ENCODE results near the gene COPS6. TPM values are rescaled to one million over a fixed set of nuclear protein-coding genes. Genes with fewer than 3 reads are reported as not detected.

The COPS6 gene
- total RNA-seq, 2 experiments from 2014 or later = 81.7 to 86.3 TPM

DNA sequence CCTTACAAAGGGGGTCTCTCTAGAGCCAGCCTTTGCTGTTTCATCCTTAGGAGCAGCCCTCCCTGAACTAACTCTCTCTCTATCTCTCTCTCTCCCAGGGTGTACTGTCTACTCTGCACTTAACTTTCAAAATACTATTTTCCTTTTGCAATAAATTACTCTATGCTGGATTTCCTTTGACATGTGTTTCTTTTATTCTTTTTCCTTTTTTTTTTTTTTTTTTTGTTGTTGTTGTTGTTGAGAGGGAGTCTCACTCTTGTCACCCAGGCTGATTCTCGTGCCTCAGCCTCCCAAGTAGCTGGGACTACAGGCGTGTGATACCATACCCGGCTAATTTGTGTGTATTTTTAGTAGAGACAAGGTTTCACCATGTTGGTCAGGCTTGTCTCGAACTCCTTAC is 5.8 kb upstream of the COPS6 start:
- DNase-seq = no peak
- H3K9me3 Mint-ChIP-seq = no peaks in the 10 kb centered on the region
- H3K4me1 Mint-ChIP-seq = peaks cover 37% of the 10 kb centered on the region
- ChIA-PET POLR2A (interaction anchor here (0.6 to 11.1 kb wide), 11 partner anchors 10 to 347 kb away, joined by 3 to 169 read pairs (median 5); partner anchors contain the start of genes AP4M1, MBLAC1, MCM7 and MEPCE), CTCF (interaction anchor here (0.6 to 1.7 kb wide), 18 partner anchors 9 to 623 kb away, joined by 3 to 21 read pairs (median 4); partner anchors contain the start of genes AP4M1, MCM7, POP7 and ZSCAN21)
- H3K36me3 Mint-ChIP-seq (ENCODE audit: low read depth) = peaks cover 22% of the 10 kb centered on the region
- no peak overlapping the region for H3K27ac Mint-ChIP-seq
- peaks cover 3% of the 10 kb centered on the region for H3K27me3 Mint-ChIP-seq
- H3K4me3 Mint-ChIP-seq = peak overlapping the region; percentile 81

DNA sequence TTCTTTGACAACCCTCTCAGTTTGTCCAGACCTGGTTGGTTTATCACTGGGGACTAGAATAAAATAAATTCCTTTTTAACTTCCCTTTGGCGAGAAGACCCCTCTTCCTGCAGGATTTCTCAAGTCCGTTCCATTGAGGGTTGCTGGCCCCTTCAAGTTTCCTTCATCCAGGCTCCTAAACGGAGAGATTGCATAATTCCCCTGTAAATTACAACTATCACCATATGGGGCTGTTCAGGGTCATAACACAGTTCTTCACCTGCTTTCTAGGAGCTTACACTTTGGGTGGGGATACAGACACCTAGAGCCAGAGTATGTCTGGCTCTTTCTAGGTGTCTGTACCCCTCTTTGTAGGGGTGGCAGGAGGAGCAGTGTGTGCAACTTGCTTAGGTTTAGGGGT is 3.3 kb upstream of the COPS6 start:
- peaks cover 17% of the 10 kb centered on the region for H3K36me3 Mint-ChIP-seq (ENCODE audit: low read depth)
- no peak for DNase-seq
- no peak overlapping the region for H3K4me3 Mint-ChIP-seq
- CTCF ChIA-PET = no interaction called here
- H3K27ac Mint-ChIP-seq = no peak overlapping the region
- H3K9me3 Mint-ChIP-seq = no peaks in the 10 kb centered on the region
- POLR2A ChIA-PET = interaction anchor here (0.7 to 11.1 kb wide), 3 partner anchors 10 to 166 kb away, joined by 3 to 169 read pairs (median 3); partner anchors contain the start of genes AP4M1, MCM7 and TRIM4
- peaks cover 41% of the 10 kb centered on the region for H3K4me1 Mint-ChIP-seq
- H3K27me3 Mint-ChIP-seq = peaks cover 3% of the 10 kb centered on the region

GRCh38 chr7:100087055-100087750 is 1.6 kb upstream of the COPS6 start:
- ChIA-PET POLR2A (interaction anchor here (1.4 to 11.1 kb wide), 2 partner anchors 10 to 14 kb away, joined by 3 to 169 read pairs; partner anchors contain the start of genes AP4M1 and MCM7), CTCF (interaction anchor here (0.6 to 1.4 kb wide), 2 partner anchors 54 to 321 kb away, joined by 3 to 4 read pairs; no protein-coding TSS in a partner anchor)
- peak overlapping the region; percentile 4 for H3K27ac Mint-ChIP-seq

GRCh38 chr7:100088095-100088620 is 611 bp upstream of the COPS6 start:
- peaks cover 38% of the 10 kb centered on the region for H3K36me3 Mint-ChIP-seq (ENCODE audit: low read depth)
- ChIA-PET POLR2A (interaction anchor here (0.7 to 11.1 kb wide), 6 partner anchors 9 to 73 kb away, joined by 3 to 169 read pairs (median 4); partner anchors contain the start of genes AP4M1, MBLAC1, MCM7 and ZKSCAN1), CTCF (interaction anchor here (1.0 to 1.4 kb wide), 3 partner anchors 43 to 320 kb away, joined by 4 to 6 read pairs (median 4); no protein-coding TSS in a partner anchor)
- no peaks in the 10 kb centered on the region for H3K9me3 Mint-ChIP-seq
- H3K4me3 Mint-ChIP-seq = peak overlapping the region; percentile 89
- no peak for DNase-seq
- H3K27me3 Mint-ChIP-seq = no peaks in the 10 kb centered on the region
- H3K27ac Mint-ChIP-seq = peak overlapping the region; percentile 83
- H3K4me1 Mint-ChIP-seq = peaks cover 39% of the 10 kb centered on the region

More at GRCh38 chr7:100087055-100087750, 1.6 kb upstream of the COPS6 start:
- Mint-ChIP-seq H3K4me3 (peak overlapping the region; percentile 28), H3K36me3 (ENCODE audit: low read depth) (peaks cover 28% of the 10 kb centered on the region), H3K4me1 (peaks cover 44% of the 10 kb centered on the region), H3K27me3 (peaks cover 3% of the 10 kb centered on the region), H3K9me3 (no peaks in the 10 kb centered on the region)
- DNase-seq = no peak

DNA sequence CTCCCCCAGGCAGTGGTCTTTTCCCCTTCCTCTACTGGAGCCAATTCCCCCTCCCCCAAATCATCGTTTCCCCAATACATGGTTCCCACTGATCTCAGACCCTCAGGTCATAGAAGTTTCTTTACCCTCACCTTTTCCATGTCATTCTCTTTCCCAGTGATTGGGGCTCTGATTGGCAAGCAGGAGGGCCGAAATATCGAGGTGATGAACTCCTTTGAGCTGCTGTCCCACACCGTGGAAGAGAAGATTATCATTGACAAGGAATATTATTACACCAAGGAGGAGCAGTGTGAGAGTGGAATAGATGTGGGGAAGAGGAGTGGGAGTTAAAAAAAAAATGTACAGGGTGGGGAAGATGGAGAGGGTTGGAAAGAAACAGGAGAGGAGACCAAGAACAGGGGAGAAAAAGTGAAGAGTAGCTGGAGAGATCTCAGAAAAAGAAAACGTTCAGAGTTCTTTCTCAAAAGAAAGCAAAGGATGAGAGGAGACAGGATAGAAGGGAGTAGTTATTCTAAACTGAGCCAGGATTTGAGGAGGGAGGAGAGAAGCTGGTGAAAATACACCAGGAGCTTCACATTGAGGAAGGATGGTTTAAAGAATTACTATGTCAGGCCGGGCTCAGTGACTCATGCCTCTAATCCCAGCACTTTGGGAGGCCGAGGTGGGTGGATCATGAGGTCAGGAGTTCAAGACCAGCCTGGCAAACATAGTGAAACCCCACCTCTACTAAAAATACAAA is 858 bp downstream of the COPS6 start:
- peak overlapping the region; percentile 89 for H3K4me3 Mint-ChIP-seq
- H3K27ac Mint-ChIP-seq = peak overlapping the region; percentile 83
- no peaks in the 10 kb centered on the region for H3K27me3 Mint-ChIP-seq
- CTCF ChIA-PET = interaction anchor here (1.5 kb wide), 1 partner anchor 12 kb away, joined by 3 read pairs; the partner anchor contains the start of genes AP4M1 and MCM7
- POLR2A ChIA-PET = interaction anchor here (0.6 to 11.1 kb wide), 6 partner anchors 11 to 74 kb away, joined by 4 to 169 read pairs (median 6); partner anchors contain the start of genes AP4M1, MBLAC1, MCM7 and ZKSCAN1
- H3K36me3 Mint-ChIP-seq (ENCODE audit: low read depth) = peaks cover 52% of the 10 kb centered on the region
- no peaks in the 10 kb centered on the region for H3K9me3 Mint-ChIP-seq
- H3K4me1 Mint-ChIP-seq = peaks cover 41% of the 10 kb centered on the region
- DNase-seq = no peak

GRCh38 chr7:100090527-100091410 is 2.0 kb downstream of the COPS6 start:
- H3K9me3 Mint-ChIP-seq = no peaks in the 10 kb centered on the region
- ChIA-PET POLR2A (interaction anchor here (0.9 to 11.1 kb wide), 6 partner anchors 10 to 37 kb away, joined by 3 to 169 read pairs (median 6); partner anchors contain the start of genes AP4M1, CNPY4, MBLAC1 and MCM7), CTCF (interaction anchor here (0.6 to 1.5 kb wide), 2 partner anchors 11 to 39 kb away, joined by 3 read pairs; partner anchors contain the start of genes AP4M1 and MCM7)
- H3K4me3 Mint-ChIP-seq = peak overlapping the region; percentile 45
- peaks cover 64% of the 10 kb centered on the region for H3K36me3 Mint-ChIP-seq (ENCODE audit: low read depth)
- no peak for DNase-seq
- peaks cover 46% of the 10 kb centered on the region for H3K4me1 Mint-ChIP-seq
- no peaks in the 10 kb centered on the region for H3K27me3 Mint-ChIP-seq
- peak overlapping the region; percentile 55 for H3K27ac Mint-ChIP-seq

DNA sequence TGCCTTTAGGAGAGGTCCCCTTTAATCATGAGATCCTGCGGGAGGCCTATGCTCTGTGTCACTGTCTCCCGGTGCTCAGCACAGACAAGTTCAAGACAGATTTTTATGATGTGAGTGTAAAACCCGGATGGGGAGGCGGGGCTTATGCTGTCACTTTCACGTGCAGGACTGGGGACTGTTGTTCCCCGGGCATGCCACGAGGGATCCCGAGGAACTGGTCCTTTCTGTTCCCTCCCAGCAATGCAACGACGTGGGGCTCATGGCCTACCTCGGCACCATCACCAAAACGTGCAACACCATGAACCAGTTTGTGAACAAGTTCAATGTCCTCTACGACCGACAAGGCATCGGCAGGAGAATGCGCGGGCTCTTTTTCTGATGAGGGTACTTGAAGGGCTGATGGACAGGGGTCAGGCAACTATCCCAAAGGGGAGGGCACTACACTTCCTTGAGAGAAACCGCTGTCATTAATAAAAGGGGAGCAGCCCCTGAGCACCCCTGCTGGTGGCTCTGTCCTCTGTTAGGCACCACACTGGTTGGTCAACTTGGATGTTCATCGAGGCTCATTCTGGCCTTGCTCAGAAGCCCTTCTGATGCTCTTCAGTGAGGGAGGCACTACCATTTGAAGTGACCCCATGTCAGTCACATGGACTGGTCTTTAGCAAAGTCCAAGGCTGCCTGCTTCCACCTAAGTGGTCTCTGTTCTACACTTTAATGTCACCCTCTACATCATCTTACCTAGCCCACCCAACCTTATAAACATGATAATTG is 2.8 kb downstream of the COPS6 start:
- Mint-ChIP-seq H3K4me1 (peaks cover 46% of the 10 kb centered on the region), H3K27ac (peak overlapping the region; percentile 42), H3K36me3 (ENCODE audit: low read depth) (peaks cover 70% of the 10 kb centered on the region), H3K9me3 (no peaks in the 10 kb centered on the region), H3K4me3 (peak overlapping the region; percentile 18), H3K27me3 (no peaks in the 10 kb centered on the region)
- no peak for DNase-seq
- CTCF ChIA-PET = interaction anchor here (1.3 kb wide), 1 partner anchor 9 kb away, joined by 4 read pairs; no protein-coding TSS in a partner anchor
- POLR2A ChIA-PET = interaction anchor here (0.9 to 11.1 kb wide), 7 partner anchors 9 to 37 kb away, joined by 3 to 169 read pairs (median 7); partner anchors contain the start of genes AP4M1, CNPY4, MBLAC1 and MCM7

DNA sequence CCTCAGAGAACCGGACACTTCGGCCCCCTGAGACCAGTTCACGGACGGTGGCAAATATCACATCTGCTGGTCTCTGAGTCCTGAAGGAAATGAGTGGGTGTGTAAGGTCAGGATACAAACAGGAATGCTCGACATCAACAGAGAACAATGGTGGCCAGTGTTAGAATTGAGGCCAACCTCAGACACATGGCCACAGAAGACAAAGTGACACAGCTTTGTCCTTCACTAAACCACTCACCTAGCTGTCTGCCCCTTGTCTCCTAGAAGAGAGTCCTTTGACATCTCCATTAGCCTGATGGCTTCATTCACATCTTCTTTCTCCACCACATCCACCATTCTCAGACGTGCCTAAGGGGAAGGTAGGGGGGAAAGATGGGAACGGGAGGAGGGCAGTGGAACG is 4.3 kb downstream of the COPS6 start:
- CTCF ChIA-PET = no interaction called here
- peaks cover 49% of the 10 kb centered on the region for H3K4me1 Mint-ChIP-seq
- DNase-seq = no peak
- no peak overlapping the region for H3K27ac Mint-ChIP-seq
- peaks cover 81% of the 10 kb centered on the region for H3K36me3 Mint-ChIP-seq (ENCODE audit: low read depth)
- POLR2A ChIA-PET = interaction anchor here (0.6 to 2.0 kb wide), 4 partner anchors 8 to 35 kb away, joined by 4 to 15 read pairs (median 6); partner anchors contain the start of genes AP4M1 and MCM7
- H3K4me3 Mint-ChIP-seq = no peak overlapping the region
- H3K27me3 Mint-ChIP-seq = no peaks in the 10 kb centered on the region
- no peaks in the 10 kb centered on the region for H3K9me3 Mint-ChIP-seq

- peaks cover 86% of the 10 kb centered on the region for H3K36me3 Mint-ChIP-seq (ENCODE audit: low read depth)
- CTCF ChIA-PET = no interaction called here
- no peak overlapping the region for H3K27ac Mint-ChIP-seq
- H3K27me3 Mint-ChIP-seq = no peaks in the 10 kb centered on the region
- no peaks in the 10 kb centered on the region for H3K9me3 Mint-ChIP-seq
- H3K4me1 Mint-ChIP-seq = peaks cover 48% of the 10 kb centered on the region
- POLR2A ChIA-PET = interaction anchor here (0.6 to 2.0 kb wide), 2 partner anchors 11 to 35 kb away, joined by 4 to 7 read pairs; no protein-coding TSS in a partner anchor
- no peak overlapping the region for H3K4me3 Mint-ChIP-seq
- DNase-seq = no peak
These were observed 4.7 kb downstream of the COPS6 start for GRCh38 chr7:100093498-100093897.

- peaks cover 53% of the 10 kb centered on the region for H3K4me1 Mint-ChIP-seq
- H3K36me3 Mint-ChIP-seq (ENCODE audit: low read depth) = peaks cover 91% of the 10 kb centered on the region
- H3K27me3 Mint-ChIP-seq = no peaks in the 10 kb centered on the region
These were observed 5.2 kb downstream of the COPS6 start for GRCh38 chr7:100093925-100094486.

GRCh38 chr7:100095289-100095688 is 6.5 kb downstream of the COPS6 start:
- ChIA-PET CTCF (interaction anchor here (0.6 kb wide), 1 partner anchor 350 kb away, joined by 3 read pairs; no protein-coding TSS in a partner anchor), POLR2A (interaction anchor here (0.9 to 1.5 kb wide), 6 partner anchors 10 to 177 kb away, joined by 3 to 5 read pairs (median 3); partner anchors contain the start of gene MBLAC1)
- Mint-ChIP-seq H3K27ac (no peak overlapping the region), H3K4me1 (peaks cover 54% of the 10 kb centered on the region), H3K4me3 (no peak overlapping the region), H3K9me3 (no peaks in the 10 kb centered on the region), H3K36me3 (ENCODE audit: low read depth) (peaks cover 95% of the 10 kb centered on the region), H3K27me3 (no peaks in the 10 kb centered on the region)
- DNase-seq = no peak

More at GRCh38 chr7:100093925-100094486, 5.2 kb downstream of the COPS6 start:
- POLR2A ChIA-PET = no interaction called here
- Mint-ChIP-seq H3K9me3 (no peaks in the 10 kb centered on the region), H3K27ac (no peak overlapping the region), H3K4me3 (no peak overlapping the region)
- CTCF ChIA-PET = no interaction called here
- DNase-seq = no peak

Measured in activated CD4-positive, alpha-beta memory T cell treated with anti-CD3 and anti-CD28 coated beads, Interleukin-2, amount 10 ng/mL, durations not matched to agents 7 days and 5 days (primary cell).